Keratinocyte (primary cell): ENCODE measurements around the gene MSANTD1.

Experiments used
- EZH2 ChIP-seq: IDR thresholded peaks from one replicate; pipeline ENCODE4 v1.6.1; 2012; ENCODE audit warnings: inconsistent platforms, mild to moderate bottlenecking, low read length, moderate library complexity
- TF ChIP-seq, protein P1 (sequence below), 3 experiments: IDR thresholded peaks in 1 of 3; conservative IDR thresholded peaks in 1 of 3; optimal IDR thresholded peaks in 1 of 3; 2 replicates in 2 of 3; 3 replicates in 1 of 3; pipeline versions ENCODE3 to v1.5.1; 2011; ENCODE audit warnings: low read length in 3 of 3, mild to moderate bottlenecking in 3 of 3, moderate library complexity in 2 of 3, control low read depth in 1 of 3, inconsistent platforms in 1 of 3; ENCODE audit not compliant: insufficient read depth in 2 of 3; ENCODE audit errors: extremely low read depth in 1 of 3

DNA sequence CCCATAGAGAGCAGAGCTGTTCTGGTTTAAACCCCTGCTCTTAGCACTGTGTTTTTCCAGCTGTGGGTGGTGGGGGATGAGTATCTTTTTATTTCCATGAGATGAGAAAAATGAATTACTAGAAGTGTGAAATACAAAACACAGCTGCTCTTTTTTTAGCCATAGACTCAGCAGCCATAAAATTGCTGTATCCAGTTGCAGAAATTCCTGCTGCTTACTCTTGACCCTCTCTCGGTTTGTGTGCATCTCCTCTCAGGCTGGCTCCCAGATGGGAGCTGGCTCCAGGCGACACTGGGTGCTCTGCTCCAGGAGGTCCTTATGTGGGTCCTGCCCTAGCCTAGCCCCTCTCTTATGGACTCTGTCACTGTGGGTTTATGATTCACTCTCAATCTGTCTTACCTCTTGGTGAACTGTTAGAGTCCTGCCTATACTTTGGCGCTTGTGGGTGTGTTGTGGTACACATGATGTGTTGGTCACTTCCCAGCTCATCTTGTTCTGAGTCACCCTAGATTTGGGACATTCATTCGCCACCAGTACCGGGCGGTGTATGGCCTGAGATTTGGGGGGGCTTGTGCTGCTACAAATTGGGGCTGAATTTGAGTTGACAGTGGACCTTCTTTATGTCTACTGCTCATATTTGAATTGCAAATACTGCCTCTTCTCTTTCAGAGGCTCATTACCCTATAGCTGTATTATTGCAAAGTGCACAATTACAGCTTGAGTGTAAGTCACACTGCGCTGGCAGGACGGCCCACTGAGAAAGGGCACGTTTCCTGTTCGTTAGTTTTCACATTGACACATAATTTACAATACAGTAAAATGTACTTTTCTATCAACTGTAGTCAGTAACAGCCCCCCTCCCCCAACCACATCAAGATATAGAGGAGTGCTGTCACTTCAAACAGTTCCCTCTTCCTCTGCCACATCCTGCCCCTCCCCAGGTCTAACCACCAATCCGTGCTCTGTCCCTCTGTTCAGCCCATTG lies 46.9 kb upstream of the MSANTD1 start:
- no peak for TF ChIP-seq EZH2
- TF ChIP-seq, protein P1, sequence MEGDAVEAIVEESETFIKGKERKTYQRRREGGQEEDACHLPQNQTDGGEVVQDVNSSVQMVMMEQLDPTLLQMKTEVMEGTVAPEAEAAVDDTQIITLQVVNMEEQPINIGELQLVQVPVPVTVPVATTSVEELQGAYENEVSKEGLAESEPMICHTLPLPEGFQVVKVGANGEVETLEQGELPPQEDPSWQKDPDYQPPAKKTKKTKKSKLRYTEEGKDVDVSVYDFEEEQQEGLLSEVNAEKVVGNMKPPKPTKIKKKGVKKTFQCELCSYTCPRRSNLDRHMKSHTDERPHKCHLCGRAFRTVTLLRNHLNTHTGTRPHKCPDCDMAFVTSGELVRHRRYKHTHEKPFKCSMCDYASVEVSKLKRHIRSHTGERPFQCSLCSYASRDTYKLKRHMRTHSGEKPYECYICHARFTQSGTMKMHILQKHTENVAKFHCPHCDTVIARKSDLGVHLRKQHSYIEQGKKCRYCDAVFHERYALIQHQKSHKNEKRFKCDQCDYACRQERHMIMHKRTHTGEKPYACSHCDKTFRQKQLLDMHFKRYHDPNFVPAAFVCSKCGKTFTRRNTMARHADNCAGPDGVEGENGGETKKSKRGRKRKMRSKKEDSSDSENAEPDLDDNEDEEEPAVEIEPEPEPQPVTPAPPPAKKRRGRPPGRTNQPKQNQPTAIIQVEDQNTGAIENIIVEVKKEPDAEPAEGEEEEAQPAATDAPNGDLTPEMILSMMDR (optimal IDR thresholded peaks at IDR 0.05 in 1 of 3, IDR thresholded peaks at IDR 0.05 in 1 of 3, conservative IDR thresholded peaks at IDR 0.05 in 1 of 3; ENCODE audit: extremely low read depth in 1 of 3, insufficient read depth in 2 of 3, low read length in 3 of 3), result no peak
